ENCODE measurements around the gene GZF1.
A peak's percentile ranks its signal among the peaks of the same experiment; 100 is the strongest.

Gene GZF1

GRCh38 chr20:23407781-23408464 is 45.9 kb downstream of the GZF1 start:
- no peak for DNase-seq (ENCODE audit: low read depth in 2 of 2)

- DNase-seq (ENCODE audit: low read depth in 2 of 2), result no peak
Measured at GRCh38 chr20:23408957-23409356, 47.0 kb downstream of the GZF1 start.

GRCh38 chr20:23409800-23410199 is 47.8 kb downstream of the GZF1 start:
- DNase-seq (ENCODE audit: low read depth in 2 of 2), result no peak

GRCh38 chr20:23410916-23411695 is 49.1 kb downstream of the GZF1 start:
- DNase-seq (ENCODE audit: low read depth in 2 of 2), result no peak

GRCh38 chr20:23412026-23412425 is 50.0 kb downstream of the GZF1 start:
- DNase-seq (ENCODE audit: low read depth in 2 of 2), result no peak

GRCh38 chr20:23413862-23414422 is 52.0 kb downstream of the GZF1 start:
- DNase-seq (ENCODE audit: low read depth in 2 of 2), result no peak

- DNase-seq (ENCODE audit: low read depth in 2 of 2), result no peak
Measured at GRCh38 chr20:23414526-23415188, 52.7 kb downstream of the GZF1 start.

- no peak for DNase-seq (ENCODE audit: low read depth in 2 of 2)
Measured at GRCh38 chr20:23415555-23415954, 53.6 kb downstream of the GZF1 start.

GRCh38 chr20:23415959-23416583 is 54.1 kb downstream of the GZF1 start:
- no peak for DNase-seq (ENCODE audit: low read depth in 2 of 2)

GRCh38 chr20:23417861-23418260 is 55.9 kb downstream of the GZF1 start:
- no peak for DNase-seq (ENCODE audit: low read depth in 2 of 2)

- DNase-seq (ENCODE audit: low read depth in 2 of 2), result no peak
Measured at GRCh38 chr20:23419657-23419994, 57.6 kb downstream of the GZF1 start.

- DNase-seq (ENCODE audit: low read depth in 2 of 2), result peak; percentile 29 to 30
Measured at GRCh38 chr20:23419995-23420901, 58.3 kb downstream of the GZF1 start.

GRCh38 chr20:23420943-23421931 is 59.3 kb downstream of the GZF1 start, which contains the start of gene NAPB:
Gene NAPB, minus strand, starts transcription at chr20:23421488. Its CDS starts 86 bp downstream, at chr20:23421402.
- peak; percentile 88 to 89 for DNase-seq (ENCODE audit: low read depth in 2 of 2)

Data from activated CD4-positive, alpha-beta T cell treated with anti-CD3 and anti-CD28 coated beads for 24 hours (primary cell).